GM23338 (cell line): ENCODE results near the gene PIP4K2B. TPM values are rescaled to one million over a fixed set of nuclear protein-coding genes. Genes with fewer than 3 reads are reported as not detected.

Experiments used
- ATAC-seq: fragments of 200-7000 bp; cut with Tn5 transposase; 3 replicates; pipeline ENCODE4 v1.9.1; 2020
- DNase-seq: peaks from one replicate; pipeline ENCODE4 v3.0.0-alpha.2; 2015; ENCODE audit warnings: low spot score
- H2AFZ ChIP-seq: fragments of 200-600 bp; sonication (generic); 2 replicates; pipeline ENCODE4 v1.8.0; 2016; ENCODE audit warnings: antibody characterized with exemption, mild to moderate bottlenecking, moderate library complexity
- H3F3A ChIP-seq: fragments of 200-600 bp; sonication (generic); replicated peaks from 2 replicates; pipeline ENCODE4 v1.8.0; 2017; ENCODE audit warnings: antibody characterized with exemption, mixed run types, low read depth
- H3K27ac ChIP-seq: fragments of 200-600 bp; sonication (generic); 2 replicates; pipeline ENCODE4 v1.6.1; 2016; ENCODE audit warnings: low read depth
- H3K27me3 ChIP-seq: fragments of 200-600 bp; sonication (generic); 2 replicates; pipeline ENCODE4 v1.8.0; 2016; ENCODE audit warnings: mild to moderate bottlenecking, mixed run types, moderate library complexity; ENCODE audit not compliant: insufficient read depth
- H3K36me3 ChIP-seq: fragments of 200-600 bp; sonication (generic); 2 replicates; pipeline ENCODE4 v1.8.0; 2016; ENCODE audit warnings: mild to moderate bottlenecking; ENCODE audit not compliant: insufficient read depth
- H3K4me1 ChIP-seq: fragments of 200-600 bp; sonication (generic); 2 replicates; pipeline ENCODE4 v1.8.0; 2016; ENCODE audit warnings: mild to moderate bottlenecking, moderate library complexity; ENCODE audit not compliant: insufficient read depth
- H3K4me2 ChIP-seq: fragments of 200-600 bp; sonication (generic); 2 replicates; pipeline ENCODE4 v1.7.1; 2017; ENCODE audit warnings: mixed run types
- H3K4me3 ChIP-seq: fragments of 200-600 bp; sonication (generic); 2 replicates; pipeline ENCODE4 v1.6.1; 2016; ENCODE audit warnings: mixed run types
- H3K79me2 ChIP-seq: fragments of 200-600 bp; sonication (generic); replicated peaks from 2 replicates; pipeline ENCODE4 v1.8.0; 2017; ENCODE audit warnings: mild to moderate bottlenecking; ENCODE audit not compliant: insufficient read depth
- H3K9me2 ChIP-seq: fragments of 200-600 bp; sonication (generic); 2 replicates; pipeline ENCODE4 v1.8.0; 2017; ENCODE audit not compliant: insufficient read depth
- H4K20me1 ChIP-seq: fragments of 200-600 bp; sonication (generic); replicated peaks from 2 replicates; pipeline ENCODE4 v1.8.0; 2017; ENCODE audit warnings: mild to moderate bottlenecking; ENCODE audit not compliant: insufficient read depth
- H3K27ac Mint-ChIP-seq: 2 replicates; pipeline ENCODE4 v1.8.0; 2020; ENCODE audit warnings: inconsistent platforms, mild to moderate bottlenecking, moderate library complexity, mixed read lengths
- H3K27me3 Mint-ChIP-seq: 3 replicates; pipeline ENCODE4 v1.8.0; 2022; ENCODE audit warnings: low read depth, mild to moderate bottlenecking, moderate library complexity, mixed read lengths, inconsistent platforms; ENCODE audit not compliant: insufficient read depth, poor library complexity
- H3K36me3 Mint-ChIP-seq: 3 replicates; pipeline ENCODE4 v1.8.0; 2021; ENCODE audit warnings: low read depth, mild to moderate bottlenecking, inconsistent platforms, moderate library complexity, mixed read lengths
- H3K4me1 Mint-ChIP-seq: 3 replicates; pipeline ENCODE4 v1.8.0; 2020; ENCODE audit warnings: mild to moderate bottlenecking, inconsistent platforms, mixed read lengths
- H3K4me3 Mint-ChIP-seq: 3 replicates; pipeline ENCODE4 v1.8.0; 2021; ENCODE audit warnings: moderate library complexity, mild to moderate bottlenecking, inconsistent platforms, mixed read lengths
- H3K9me3 Mint-ChIP-seq: 3 replicates; pipeline ENCODE4 v1.8.0; 2020; ENCODE audit warnings: moderate library complexity, mild to moderate bottlenecking, inconsistent platforms, mixed read lengths
- EZH2 ChIP-seq: fragments of 200-600 bp; sonication (generic); IDR thresholded peaks from one replicate; pipeline ENCODE4 v1.8.0; 2017; ENCODE audit warnings: antibody characterized with exemption, mild to moderate bottlenecking, low read depth; ENCODE audit not compliant: unreplicated experiment
- EZH2phosphoT487 ChIP-seq: fragments of 200-600 bp; sonication (generic); IDR thresholded peaks from one replicate; pipeline ENCODE4 v1.8.1; 2018; ENCODE audit warnings: antibody characterized with exemption; ENCODE audit not compliant: unreplicated experiment
- JUNB ChIP-seq: IDR thresholded peaks from one replicate; pipeline ENCODE4 v1.6.1; 2016; ENCODE audit warnings: antibody characterized with exemption; ENCODE audit not compliant: unreplicated experiment
- POLR2AphosphoS5 ChIP-seq: IDR thresholded peaks from 2 replicates; pipeline ENCODE4 v1.6.1; 2016; ENCODE audit warnings: antibody characterized with exemption, low read depth
- STAT1 ChIP-seq: IDR thresholded peaks from one replicate; pipeline ENCODE4 v1.6.1; 2016; ENCODE audit warnings: antibody characterized with exemption; ENCODE audit not compliant: unreplicated experiment
- ZNF114 ChIP-seq: fragments of 250-450 bp; sonication (Bioruptor Pico); IDR thresholded peaks from 2 replicates; pipeline ENCODE4 v1.5.0; 2020; ENCODE audit warnings: mild to moderate bottlenecking, moderate library complexity
- ZNF331 ChIP-seq: fragments of 250-450 bp; sonication (Bioruptor Pico); IDR thresholded peaks from 2 replicates; pipeline ENCODE4 v1.5.0; 2020; ENCODE audit warnings: low read depth, mild to moderate bottlenecking, moderate library complexity
- polyA plus RNA-seq: library from polyadenylated mRNA; unstranded; fragments of >200 nt; fragmentation: Nextera tagmentation; extraction: Ambion mirVana; gene quantifications from 2 replicates; pipeline ENCODE4 v1.2.1, GENCODE V29; 2016
- total RNA-seq: library from RNA; depleted of rRNA; stranded (reverse); fragments of >200 nt; shearing (Covaris generic); gene quantifications from 2 replicates; pipeline ENCODE4 v1.2.3, GENCODE V29; 2014
- TF ChIP-seq, protein P1 (sequence below): fragments of 250-450 bp; sonication (Bioruptor Pico); IDR thresholded peaks from 2 replicates; pipeline ENCODE4 v1.5.0; 2020; ENCODE audit warnings: mild to moderate bottlenecking, moderate library complexity
- TF ChIP-seq, protein P2 (sequence below): IDR thresholded peaks from one replicate; pipeline ENCODE4 v1.6.1; 2018; ENCODE audit warnings: antibody characterized with exemption; ENCODE audit not compliant: unreplicated experiment
- TF ChIP-seq, protein P3 (sequence below): IDR thresholded peaks from 2 replicates; pipeline ENCODE4 v1.6.1; 2016; ENCODE audit warnings: antibody characterized with exemption
- TF ChIP-seq, protein P4 (sequence below), 2 experiments: fragments of 200-600 bp in 1 of 2; sonication (generic) in 1 of 2; conservative IDR thresholded peaks; 2 replicates each; pipeline versions ENCODE4 v1.5.1 to v1.6.1; 2016 to 2017; ENCODE audit warnings: antibody characterized with exemption in 2 of 2, low read depth in 2 of 2, mild to moderate bottlenecking in 2 of 2, moderate library complexity in 1 of 2

PIP4K2B gene
- total and polyA plus RNA-seq, 2 experiments from 2014 or later, result 9.5 to 43.4 TPM

GRCh38 chr17:38719289-38719942 lies 79.9 kb downstream of the PIP4K2B start:
- peaks cover 7% of the 10 kb centered on the region for H3K36me3 Mint-ChIP-seq
- Histone ChIP-seq H4K20me1 (no peaks in the 10 kb centered on the region), H3K9me2 (no peaks in the 10 kb centered on the region), H3K79me2 (no peaks in the 10 kb centered on the region), H3K36me3 (no peaks in the 10 kb centered on the region), H3K27ac (no peak overlapping the region), H3K4me1 (peaks cover 8% of the 10 kb centered on the region; the same call in 1 of the 2 replicates), H2AFZ (peak overlapping the region; percentile 87), H3K4me3 (peak overlapping the region; percentile 43), H3K27me3 (peaks cover 31% of the 10 kb centered on the region), H3K4me2 (peak overlapping the region; percentile 71), H3F3A (peaks cover 9% of the 10 kb centered on the region)
- TF ChIP-seq POLR2AphosphoS5 (no peak), EZH2phosphoT487 (no peak), ZNF331 (CRISPR knock-in tag) (no peak), EZH2 (no peak), ZNF114 (CRISPR knock-in tag) (no peak), STAT1 (no peak), JUNB (no peak)
- TF ChIP-seq, protein P1, sequence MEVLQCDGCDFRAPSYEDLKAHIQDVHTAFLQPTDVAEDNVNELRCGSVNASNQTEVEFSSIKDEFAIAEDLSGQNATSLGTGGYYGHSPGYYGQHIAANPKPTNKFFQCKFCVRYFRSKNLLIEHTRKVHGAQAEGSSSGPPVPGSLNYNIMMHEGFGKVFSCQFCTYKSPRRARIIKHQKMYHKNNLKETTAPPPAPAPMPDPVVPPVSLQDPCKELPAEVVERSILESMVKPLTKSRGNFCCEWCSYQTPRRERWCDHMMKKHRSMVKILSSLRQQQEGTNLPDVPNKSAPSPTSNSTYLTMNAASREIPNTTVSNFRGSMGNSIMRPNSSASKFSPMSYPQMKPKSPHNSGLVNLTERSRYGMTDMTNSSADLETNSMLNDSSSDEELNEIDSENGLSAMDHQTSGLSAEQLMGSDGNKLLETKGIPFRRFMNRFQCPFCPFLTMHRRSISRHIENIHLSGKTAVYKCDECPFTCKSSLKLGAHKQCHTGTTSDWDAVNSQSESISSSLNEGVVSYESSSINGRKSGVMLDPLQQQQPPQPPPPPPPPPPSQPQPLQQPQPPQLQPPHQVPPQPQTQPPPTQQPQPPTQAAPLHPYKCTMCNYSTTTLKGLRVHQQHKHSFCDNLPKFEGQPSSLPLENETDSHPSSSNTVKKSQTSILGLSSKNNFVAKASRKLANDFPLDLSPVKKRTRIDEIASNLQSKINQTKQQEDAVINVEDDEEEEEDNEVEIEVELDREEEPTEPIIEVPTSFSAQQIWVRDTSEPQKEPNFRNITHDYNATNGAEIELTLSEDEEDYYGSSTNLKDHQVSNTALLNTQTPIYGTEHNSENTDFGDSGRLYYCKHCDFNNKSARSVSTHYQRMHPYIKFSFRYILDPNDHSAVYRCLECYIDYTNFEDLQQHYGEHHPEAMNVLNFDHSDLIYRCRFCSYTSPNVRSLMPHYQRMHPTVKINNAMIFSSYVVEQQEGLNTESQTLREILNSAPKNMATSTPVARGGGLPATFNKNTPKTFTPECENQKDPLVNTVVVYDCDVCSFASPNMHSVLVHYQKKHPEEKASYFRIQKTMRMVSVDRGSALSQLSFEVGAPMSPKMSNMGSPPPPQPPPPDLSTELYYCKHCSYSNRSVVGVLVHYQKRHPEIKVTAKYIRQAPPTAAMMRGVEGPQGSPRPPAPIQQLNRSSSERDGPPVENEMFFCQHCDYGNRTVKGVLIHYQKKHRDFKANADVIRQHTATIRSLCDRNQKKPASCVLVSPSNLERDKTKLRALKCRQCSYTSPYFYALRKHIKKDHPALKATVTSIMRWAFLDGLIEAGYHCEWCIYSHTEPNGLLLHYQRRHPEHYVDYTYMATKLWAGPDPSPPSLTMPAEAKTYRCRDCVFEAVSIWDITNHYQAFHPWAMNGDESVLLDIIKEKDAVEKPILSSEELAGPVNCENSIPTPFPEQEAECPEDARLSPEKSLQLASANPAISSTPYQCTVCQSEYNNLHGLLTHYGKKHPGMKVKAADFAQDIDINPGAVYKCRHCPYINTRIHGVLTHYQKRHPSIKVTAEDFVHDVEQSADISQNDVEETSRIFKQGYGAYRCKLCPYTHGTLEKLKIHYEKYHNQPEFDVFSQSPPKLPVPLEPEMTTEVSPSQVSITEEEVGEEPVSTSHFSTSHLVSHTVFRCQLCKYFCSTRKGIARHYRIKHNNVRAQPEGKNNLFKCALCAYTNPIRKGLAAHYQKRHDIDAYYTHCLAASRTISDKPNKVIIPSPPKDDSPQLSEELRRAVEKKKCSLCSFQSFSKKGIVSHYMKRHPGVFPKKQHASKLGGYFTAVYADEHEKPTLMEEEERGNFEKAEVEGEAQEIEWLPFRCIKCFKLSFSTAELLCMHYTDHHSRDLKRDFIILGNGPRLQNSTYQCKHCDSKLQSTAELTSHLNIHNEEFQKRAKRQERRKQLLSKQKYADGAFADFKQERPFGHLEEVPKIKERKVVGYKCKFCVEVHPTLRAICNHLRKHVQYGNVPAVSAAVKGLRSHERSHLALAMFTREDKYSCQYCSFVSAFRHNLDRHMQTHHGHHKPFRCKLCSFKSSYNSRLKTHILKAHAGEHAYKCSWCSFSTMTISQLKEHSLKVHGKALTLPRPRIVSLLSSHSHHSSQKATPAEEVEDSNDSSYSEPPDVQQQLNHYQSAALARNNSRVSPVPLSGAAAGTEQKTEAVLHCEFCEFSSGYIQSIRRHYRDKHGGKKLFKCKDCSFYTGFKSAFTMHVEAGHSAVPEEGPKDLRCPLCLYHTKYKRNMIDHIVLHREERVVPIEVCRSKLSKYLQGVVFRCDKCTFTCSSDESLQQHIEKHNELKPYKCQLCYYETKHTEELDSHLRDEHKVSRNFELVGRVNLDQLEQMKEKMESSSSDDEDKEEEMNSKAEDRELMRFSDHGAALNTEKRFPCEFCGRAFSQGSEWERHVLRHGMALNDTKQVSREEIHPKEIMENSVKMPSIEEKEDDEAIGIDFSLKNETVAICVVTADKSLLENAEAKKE (CRISPR knock-in tag), result no peak
- TF ChIP-seq, protein P2, sequence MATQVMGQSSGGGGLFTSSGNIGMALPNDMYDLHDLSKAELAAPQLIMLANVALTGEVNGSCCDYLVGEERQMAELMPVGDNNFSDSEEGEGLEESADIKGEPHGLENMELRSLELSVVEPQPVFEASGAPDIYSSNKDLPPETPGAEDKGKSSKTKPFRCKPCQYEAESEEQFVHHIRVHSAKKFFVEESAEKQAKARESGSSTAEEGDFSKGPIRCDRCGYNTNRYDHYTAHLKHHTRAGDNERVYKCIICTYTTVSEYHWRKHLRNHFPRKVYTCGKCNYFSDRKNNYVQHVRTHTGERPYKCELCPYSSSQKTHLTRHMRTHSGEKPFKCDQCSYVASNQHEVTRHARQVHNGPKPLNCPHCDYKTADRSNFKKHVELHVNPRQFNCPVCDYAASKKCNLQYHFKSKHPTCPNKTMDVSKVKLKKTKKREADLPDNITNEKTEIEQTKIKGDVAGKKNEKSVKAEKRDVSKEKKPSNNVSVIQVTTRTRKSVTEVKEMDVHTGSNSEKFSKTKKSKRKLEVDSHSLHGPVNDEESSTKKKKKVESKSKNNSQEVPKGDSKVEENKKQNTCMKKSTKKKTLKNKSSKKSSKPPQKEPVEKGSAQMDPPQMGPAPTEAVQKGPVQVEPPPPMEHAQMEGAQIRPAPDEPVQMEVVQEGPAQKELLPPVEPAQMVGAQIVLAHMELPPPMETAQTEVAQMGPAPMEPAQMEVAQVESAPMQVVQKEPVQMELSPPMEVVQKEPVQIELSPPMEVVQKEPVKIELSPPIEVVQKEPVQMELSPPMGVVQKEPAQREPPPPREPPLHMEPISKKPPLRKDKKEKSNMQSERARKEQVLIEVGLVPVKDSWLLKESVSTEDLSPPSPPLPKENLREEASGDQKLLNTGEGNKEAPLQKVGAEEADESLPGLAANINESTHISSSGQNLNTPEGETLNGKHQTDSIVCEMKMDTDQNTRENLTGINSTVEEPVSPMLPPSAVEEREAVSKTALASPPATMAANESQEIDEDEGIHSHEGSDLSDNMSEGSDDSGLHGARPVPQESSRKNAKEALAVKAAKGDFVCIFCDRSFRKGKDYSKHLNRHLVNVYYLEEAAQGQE, result no peak
- TF ChIP-seq, protein P3, sequence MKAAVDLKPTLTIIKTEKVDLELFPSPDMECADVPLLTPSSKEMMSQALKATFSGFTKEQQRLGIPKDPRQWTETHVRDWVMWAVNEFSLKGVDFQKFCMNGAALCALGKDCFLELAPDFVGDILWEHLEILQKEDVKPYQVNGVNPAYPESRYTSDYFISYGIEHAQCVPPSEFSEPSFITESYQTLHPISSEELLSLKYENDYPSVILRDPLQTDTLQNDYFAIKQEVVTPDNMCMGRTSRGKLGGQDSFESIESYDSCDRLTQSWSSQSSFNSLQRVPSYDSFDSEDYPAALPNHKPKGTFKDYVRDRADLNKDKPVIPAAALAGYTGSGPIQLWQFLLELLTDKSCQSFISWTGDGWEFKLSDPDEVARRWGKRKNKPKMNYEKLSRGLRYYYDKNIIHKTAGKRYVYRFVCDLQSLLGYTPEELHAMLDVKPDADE, result no peak
- TF ChIP-seq, protein P4, sequence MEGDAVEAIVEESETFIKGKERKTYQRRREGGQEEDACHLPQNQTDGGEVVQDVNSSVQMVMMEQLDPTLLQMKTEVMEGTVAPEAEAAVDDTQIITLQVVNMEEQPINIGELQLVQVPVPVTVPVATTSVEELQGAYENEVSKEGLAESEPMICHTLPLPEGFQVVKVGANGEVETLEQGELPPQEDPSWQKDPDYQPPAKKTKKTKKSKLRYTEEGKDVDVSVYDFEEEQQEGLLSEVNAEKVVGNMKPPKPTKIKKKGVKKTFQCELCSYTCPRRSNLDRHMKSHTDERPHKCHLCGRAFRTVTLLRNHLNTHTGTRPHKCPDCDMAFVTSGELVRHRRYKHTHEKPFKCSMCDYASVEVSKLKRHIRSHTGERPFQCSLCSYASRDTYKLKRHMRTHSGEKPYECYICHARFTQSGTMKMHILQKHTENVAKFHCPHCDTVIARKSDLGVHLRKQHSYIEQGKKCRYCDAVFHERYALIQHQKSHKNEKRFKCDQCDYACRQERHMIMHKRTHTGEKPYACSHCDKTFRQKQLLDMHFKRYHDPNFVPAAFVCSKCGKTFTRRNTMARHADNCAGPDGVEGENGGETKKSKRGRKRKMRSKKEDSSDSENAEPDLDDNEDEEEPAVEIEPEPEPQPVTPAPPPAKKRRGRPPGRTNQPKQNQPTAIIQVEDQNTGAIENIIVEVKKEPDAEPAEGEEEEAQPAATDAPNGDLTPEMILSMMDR (conservative IDR thresholded peaks at IDR 0.05; ENCODE audit: low read depth in 2 of 2), result no peak
- ATAC-seq (peak; percentile 58), DNase-seq (peak; percentile 88)
- H3K9me3 Mint-ChIP-seq, result no peaks in the 10 kb centered on the region; the same call in 1 of the 3 replicates
- peaks cover 56% of the 10 kb centered on the region for H3K4me1 Mint-ChIP-seq
- H3K27ac Mint-ChIP-seq, result no peak overlapping the region
- peak overlapping the region; percentile 52 for H3K4me3 Mint-ChIP-seq
- H3K27me3 Mint-ChIP-seq, result peaks cover 30% of the 10 kb centered on the region
